NCI-H128 (cell line): Measurements from ENCODE around the gene PDK1.
"Not testable (repeated sequence)": the region's sequence is repeated elsewhere in the genome, so short reads cannot be mapped to it uniquely, and the experiment has no call there.

ENCODE experiments used
- DNase-seq: peaks from one replicate; lab custom pipeline; 2025; ENCODE audit not compliant: unreplicated experiment; lab: John Stamatoyannopoulos, UW

Gene PDK1

DNA sequence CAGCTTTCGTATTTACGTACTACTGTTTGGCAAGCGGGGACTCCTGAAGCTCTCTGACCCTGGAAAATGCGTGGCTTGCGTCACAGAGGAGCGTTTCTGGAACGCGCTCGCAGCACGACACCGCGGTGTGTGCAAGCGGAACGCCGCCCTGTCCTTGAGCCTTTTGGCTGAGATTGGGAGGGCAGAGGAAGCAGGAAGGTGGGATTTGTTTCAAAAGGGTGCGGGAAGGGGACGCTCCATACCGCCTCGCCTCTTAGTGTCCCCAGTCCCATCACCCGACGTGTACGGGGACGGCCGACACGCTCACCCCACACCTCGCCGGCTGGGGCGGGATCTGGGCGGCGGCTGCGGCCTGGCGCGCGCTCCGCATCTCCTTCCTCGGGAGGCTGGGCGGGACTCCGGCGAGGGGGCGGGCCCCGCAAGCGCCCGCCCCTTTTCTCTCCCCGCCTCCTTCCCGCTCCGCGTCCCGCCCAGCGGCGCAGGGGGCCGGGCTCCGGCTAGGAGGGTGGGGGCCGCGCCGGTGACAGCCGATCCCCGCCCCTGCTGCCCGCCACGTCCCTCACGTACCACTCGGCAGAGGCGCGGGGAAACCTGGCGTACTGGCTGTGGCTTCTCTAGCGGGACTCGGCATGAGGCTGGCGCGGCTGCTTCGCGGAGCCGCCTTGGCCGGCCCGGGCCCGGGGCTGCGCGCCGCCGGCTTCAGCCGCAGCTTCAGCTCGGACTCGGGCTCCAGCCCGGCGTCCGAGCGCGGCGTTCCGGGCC lies at the start of gene PDK1:
PDK1 (plus strand) TSS at position 569 of the 762 bp plus-strand sequence; CDS start at position 630, 61 bp downstream.
- peak; percentile 69 for DNase-seq

DNA sequence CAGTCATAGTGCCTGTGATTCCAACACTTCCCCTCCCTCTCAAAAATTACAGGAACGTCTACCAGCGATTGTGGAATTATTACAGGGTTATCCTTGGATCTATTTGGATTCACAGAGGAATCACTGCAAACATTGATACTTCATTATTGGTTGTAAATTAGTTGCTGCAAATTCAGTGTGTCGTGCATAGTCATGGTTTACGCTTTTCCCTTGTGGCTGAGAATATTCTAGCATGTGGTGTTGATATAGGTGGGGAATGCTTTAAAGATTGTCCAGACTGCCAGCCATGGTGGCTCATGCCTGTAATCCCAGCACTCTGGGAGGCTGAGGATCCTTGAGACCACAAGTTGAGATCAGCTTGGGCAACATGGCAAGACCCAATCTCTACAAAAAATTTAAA lies 48.7 kb upstream of the PDK1 start:
- DNase-seq, result no peak

DNA sequence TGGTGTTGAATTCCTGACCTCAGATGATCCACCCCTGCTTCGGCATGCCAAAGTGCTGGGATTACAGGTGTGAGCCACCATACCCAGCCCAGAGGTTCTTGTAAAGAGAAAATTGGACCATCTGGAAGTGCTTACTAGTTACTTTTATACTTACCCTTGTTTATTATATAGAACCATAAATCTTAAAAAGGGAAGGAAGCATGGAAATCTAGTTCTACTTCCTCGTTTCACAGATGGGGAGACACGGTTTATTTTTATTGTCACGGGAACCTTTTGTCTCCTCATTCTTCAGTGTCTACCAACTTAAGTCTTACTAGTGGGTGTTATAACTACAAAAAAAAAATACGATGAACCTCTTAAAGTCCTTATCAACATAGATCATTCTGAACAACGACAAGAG lies 45.8 kb upstream of the PDK1 start:
- no peak for DNase-seq

DNA sequence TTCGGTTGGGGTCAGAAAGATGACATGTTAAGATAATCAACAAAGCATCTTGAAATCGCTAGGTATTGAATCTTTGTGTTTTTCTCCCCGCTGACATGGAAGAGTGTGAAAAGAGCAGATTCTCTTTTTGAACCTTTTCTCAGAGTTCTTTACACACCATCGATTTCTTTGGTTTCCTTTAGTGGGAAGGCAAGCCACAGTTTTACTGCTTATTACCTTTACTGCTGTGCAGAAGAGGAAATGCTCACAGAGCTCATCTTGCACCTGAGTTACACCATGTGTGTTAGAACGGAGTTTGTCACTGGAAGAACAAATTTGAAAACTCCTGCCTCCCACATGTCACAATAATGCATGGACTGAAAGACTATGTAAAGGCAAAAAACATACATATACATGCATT lies 45.3 kb upstream of the PDK1 start:
- DNase-seq, result no peak

DNA sequence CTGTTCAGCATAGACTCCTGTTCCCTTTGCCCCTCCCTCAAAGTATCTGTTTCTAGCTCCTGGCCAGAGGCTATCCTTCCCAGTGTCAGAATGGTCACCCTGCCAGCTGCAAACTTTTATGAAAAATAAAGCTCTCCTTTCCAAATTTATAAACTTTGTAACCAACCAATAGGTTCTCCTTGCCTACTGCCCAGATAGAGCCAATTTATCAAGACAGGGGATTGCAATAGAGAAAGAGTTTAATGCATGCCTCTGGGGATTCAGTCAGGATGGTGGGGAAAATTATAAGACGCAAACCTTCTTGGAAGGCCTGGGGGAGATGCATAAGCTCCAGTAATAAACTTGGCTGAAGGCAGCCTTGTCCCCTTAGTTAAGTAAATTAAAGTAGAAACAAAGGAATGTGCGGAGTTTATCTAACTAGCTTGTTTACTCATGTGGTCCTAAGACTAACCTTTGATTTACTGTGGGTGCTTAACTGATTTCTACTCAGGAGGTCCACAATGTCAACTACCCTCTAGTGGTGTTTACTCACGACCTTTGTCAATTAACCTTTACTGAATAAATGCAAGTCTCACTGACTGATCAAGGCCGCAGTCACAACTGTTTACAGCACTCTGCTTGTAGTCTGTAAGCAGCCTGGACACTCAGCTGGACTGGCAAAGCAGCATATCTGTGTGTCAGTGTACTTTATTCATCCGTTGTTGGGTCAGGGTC lies 42.9 kb upstream of the PDK1 start:
- DNase-seq, result no peak

DNA sequence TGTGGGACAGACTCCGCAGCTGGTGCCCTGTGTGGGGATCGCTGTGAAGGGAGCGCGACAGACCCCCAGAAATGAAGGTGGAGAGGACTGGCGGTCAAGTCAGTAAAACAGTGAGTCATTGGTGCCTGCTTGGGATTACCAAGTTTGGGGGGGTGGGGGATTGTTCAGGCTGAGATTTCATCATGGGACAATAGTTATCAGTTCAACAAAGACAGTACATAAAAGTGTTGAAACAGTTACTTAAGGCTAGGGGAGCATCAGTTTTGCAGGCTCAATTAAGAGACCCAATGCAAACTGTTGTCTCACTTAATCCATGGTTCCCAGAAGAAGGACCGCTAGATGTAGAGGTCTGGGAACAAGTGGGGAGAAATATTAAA lies 42.4 kb upstream of the PDK1 start:
- DNase-seq, result no peak

DNA sequence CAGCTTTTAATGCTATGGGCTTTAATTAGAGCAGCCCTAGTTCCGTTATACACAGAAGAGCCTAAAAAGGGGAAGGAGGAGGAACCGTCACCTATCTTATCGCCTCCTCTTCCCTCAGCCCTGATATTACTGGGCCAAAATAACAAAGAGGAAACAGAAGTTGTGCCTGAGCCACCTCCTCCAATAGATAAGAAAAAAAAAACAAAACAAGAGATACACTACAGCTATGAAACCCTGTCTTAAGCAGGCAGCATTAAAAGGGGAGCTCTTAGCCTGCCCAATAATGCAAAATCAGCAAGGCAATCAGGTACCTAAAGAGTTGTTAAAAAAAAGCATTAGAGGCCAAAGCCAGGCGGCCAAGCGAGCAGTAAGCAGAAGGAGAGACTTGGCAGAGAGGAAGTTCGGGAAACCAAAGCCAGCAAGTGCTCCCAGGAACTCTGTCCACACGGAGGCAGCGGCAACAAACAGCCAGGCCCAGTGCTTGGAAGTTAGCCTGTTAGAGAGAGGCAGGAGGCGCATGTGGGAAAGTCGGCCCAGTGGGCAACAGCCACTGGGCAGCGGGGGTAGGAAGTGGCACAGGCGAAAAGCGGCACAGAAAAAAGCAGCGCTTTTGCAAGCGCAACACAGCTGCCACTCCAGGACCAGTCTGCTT lies 41.8 kb upstream of the PDK1 start:
- no peak for DNase-seq

DNA sequence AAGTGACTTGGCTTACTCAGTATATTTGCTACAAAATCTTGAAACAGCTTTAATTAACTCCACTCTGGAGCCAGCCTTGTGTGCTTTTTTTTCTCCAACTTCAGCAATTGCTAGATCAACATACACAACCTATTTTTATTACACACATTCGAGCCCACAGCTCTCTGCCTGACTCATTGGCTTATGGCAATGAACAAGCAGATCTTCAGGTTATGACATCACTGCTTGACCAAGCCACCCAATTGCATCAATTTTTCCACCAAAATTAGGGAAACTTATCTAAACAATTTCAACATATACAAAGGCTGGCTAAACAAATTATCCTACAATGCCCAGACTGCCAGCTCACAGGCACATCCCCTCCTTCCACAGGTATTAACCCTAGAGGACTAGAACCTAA lies 39.6 kb upstream of the PDK1 start:
- DNase-seq, result no peak

DNA sequence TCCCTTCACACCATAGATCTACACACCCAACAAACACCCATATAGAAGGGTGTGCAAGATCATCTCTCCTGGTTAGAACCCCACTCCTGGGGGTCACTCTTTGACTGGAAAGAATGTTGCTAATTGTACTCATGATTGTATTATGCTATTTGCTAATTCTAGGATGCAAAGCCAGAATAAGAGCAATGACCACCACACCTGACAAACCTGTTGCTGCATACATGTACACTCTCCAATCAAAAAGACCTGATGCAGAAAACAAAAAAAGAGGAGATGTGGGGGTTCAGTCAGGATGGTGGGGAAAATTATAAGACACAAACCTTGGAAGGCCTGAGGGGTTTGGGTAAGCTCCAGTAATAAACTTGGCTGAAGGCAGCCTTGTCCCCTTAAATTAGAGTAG lies 36.9 kb upstream of the PDK1 start:
- no peak for DNase-seq

DNA sequence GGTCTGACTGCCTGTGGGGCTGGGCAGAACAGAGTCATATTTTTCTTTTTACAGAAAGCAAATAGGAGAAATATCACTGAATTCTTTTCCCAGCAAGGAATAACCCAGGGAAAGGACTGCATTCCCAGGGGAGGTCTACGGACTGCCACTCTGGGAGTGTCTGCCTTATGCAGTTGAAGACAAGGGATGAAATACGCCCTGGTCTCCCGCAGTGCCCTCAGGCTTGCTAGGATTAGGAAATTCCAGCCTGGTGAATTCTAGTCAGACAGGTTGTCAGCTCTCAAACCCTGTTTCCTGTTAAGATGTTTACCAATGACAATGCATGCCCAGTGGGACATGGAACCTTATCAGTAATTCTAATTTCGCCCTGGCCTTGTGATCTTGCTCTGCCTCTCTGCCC lies 30.3 kb upstream of the PDK1 start:
- DNase-seq, result no peak

DNA sequence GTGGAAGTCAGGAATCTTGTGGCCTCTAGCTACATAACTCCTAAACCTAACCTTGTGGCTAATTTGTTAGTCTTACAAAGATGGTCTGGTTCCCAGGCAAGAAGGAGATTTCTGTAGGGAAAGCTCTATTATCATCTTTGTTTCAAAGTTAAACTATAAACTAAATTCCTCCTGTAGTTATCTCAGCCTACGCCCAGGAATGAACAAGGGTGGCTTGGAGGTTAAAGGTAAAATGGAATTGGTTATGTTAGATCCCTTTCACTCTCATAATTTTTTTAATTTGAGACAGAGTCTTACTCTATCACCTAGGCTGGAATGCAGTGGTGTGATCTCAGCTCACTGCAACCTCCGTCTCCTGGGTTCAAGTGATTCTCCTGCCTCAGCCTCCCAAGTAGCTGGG lies 24.6 kb upstream of the PDK1 start:
- no peak for DNase-seq

DNA sequence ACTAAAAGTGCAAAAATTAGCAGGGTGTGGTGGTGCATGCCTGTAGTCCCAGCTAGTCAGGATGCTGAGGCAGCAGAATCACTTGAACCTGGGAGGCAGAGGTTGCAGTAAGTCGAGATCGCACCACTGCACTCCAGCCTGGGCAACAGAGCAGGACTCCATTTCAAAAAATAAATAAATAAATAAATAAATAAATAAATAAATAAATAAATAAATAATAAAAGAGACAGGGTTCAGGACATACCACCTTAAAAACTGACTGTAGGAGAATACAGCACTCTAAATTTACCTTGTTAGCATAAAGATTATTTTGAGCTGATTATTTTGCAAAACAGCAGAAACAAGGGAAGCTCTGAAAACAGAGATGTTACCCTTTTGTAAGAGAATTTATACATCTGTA lies 23.4 kb upstream of the PDK1 start:
- DNase-seq, result not testable (repeated sequence)

DNA sequence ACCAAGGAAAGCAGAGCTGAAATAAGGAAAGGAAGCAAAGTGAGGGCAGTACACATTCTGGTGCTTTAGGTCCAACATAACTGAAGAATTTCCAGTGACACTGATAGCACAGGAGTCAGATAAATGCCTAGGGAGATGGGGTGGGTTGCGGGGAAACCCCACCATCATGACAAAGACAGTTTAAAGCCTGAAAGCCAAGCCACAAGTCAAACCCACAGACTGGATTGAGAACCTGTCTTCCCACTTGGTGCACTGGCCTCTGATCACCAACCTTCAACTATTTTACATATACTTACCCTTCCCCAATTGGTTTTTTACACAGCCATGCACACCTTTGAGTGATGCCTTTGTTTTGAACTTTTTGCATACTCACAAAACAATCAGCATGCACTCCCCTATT lies 22.2 kb upstream of the PDK1 start:
- no peak for DNase-seq

DNA sequence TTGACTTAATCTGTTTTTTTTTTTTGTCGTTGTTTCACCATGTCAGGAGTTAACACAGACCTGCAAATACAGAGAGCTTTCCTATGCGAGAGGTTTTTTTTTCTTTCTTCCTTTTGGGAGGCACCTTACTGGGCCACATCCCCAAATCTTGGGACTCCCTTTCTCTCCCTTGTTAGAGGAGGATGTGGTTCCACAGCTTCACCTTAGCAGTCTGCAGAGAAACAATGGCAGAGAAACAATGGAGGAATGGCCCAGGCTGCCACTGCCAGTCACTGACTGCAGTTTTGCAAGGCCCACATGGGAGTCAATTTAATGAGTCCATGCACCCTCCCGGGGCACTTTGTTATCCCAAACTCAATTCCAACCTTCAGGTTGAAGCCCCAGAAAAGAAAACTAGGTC lies 20.8 kb upstream of the PDK1 start:
- DNase-seq, result no peak

DNA sequence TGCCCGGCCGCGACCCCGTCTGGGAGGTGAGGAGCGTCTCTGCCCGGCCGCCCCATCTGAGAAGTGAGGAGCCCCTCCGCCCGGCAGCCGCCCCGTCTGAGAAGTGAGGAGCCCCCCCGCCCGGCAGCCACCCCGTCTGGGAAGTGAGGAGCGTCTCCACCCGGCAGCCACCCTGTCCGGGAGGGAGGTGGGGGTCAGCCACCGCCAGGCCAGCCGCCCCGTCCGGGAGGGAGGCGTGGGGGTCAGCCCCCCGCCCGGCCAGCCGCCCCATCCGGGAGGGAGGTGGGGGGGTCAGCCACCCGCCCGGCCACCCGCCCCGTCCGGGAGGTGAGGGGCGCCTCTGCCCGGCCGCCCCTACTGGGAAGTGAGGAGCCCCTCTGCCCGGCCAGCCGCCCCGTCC lies 18.0 kb upstream of the PDK1 start:
- DNase-seq, result not testable (repeated sequence)

DNA sequence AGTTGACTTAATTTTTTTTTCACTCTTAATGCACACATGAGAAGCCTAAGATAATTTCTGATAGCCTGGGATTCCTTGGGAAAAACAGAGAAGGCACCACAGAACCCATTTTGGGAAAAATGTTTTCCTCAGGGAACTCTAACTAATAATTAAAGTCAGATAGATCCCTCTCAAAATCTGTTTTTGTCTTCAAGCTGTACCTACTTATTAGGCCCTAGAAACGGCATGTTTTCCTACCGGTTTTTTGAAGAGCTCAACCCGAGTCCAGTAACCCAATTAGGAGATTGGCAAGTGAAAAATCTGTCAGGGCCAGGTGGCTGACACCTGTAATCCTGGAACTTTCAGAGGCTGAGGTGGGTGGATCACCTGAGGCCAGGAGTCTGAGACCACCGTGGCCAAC lies 16.1 kb upstream of the PDK1 start:
- DNase-seq, result no peak

DNA sequence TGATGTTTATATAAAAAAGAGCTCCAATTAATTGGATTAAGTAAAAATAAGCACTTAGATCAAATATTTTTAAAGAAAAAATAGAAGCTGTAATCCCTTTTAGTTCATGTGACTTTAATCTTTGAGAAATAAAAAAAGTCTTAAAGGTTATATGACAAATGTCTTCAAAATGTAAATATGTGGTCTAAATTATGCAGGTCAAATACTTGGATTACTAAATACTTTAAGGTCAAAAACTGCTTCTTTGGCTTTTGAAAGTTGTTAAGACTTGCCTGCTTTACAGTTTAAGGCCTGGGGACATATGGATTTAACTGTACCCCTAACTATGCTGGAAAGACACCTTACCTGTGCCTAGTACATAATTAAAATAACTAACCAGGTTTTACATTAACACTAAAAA lies 15.5 kb upstream of the PDK1 start:
- no peak for DNase-seq

DNA sequence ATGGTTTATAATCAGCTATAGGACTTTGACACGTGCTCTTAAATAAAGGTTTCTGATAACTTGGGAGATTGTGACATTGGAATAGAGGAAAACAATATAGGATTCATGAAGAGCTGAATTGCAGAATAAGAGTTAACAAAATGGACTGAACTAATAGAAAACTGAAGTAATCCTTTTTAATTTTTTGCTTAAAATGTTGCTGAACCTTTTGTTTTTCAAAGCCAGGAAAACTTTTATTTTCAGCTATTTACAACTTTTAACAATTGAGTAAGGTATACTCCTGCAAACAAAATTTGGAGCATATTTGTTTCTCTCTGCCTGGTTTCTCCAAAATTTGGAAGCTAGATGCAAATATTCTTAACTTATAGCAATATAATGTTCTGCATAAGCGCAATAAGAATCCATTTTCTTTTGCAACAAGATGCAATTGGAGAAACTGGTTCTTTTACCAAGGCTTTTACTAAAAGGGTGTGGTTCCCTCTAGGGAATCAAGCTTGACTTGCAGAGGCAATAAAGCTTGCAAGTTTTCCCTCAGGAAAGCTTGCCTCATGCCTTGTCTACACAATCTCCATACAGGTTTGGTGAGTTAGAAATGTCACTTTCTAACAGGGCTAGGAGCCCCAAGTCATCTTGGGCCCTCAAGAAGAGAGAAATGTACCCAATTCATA lies 10.3 kb upstream of the PDK1 start:
- DNase-seq, result no peak

DNA sequence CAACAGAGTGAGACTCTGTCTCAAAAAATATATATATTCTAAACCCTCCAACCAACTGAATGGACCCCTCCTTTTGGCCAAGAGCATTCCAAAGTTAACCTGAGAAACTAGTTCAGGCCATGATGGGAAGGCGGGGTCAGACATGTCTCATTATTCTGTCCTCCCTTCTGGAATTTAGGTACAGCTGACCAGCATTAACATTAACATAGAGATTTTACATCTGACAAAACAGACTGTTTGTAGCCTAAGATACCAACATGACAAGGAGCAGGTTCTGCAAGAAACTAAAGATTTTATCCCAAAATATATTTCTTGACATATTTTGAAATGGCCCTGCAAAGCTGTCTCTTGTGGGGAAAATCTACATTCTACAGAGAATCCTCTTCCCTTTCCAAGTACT lies 6.8 kb upstream of the PDK1 start:
- DNase-seq, result no peak

DNA sequence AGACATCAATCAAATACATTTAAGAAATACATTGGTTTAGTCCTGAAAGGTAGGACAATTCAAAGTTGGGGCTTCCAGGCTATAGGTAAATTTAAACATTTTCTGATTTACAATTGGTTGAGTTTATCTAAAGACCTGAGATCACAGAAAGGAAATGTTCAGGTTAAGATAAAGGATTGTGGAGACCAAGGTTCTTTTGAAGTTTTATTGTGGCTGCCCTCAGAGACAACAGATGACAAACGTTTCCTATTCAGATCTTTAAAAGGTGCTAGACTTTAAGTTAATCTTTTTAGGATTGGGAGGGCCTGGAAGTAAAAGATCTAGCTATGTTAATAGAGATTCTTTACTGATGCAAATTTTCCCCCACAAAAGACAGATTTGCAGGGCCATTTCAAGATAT lies 6.1 kb upstream of the PDK1 start:
- DNase-seq, result not testable (repeated sequence)

DNA sequence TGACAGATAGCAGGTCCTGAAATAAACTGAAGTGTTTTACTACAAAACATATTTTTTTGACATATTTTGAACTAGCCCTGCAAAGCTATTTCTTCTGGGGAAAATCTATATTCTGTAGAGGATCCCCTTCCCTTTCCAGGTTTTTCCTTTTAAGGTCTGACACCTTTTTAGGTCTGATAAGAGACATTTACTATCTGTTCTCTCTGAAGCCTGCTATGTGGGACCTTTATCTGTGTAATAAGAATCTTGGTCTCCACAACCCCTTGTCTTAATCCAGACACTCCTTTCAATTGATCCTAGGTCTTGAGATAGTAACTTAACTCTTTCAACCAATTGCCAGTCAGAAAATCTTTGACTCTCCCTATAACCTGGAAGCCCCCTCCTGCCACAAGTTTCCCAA lies 5.5 kb upstream of the PDK1 start:
- DNase-seq, result no peak

DNA sequence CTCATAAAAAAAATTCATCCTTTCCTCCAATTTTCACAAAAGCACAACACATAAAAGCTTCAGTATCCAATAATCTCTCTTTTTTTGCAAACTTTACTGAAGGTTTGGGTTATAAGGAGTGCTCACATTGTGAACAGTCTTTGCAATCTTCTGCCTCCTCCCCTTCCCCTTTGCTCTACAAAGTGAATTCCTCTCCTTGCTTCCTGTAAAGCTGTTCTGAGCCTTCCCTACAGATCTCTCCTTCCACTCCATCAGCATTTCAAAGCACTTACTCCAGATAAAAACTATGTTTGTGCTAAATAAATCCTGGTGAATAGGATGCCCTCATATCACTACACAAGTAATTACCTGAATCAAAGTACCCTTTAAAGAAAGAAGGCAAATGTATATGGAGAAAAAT lies 4.6 kb upstream of the PDK1 start:
- no peak for DNase-seq
